Keratinocyte (primary cell): ENCODE measurements around the gene C1QTNF12. TPM values are rescaled to one million over a fixed set of nuclear protein-coding genes. Genes with fewer than 3 reads are reported as not detected.

Experiments
- DNase-seq: peaks from one replicate; pipeline ENCODE4 v3.0.0-alpha.2; 2011; ENCODE audit warnings: low read depth, missing footprints, low spot score
- FAIRE-seq: peaks from 2 replicates; lab custom pipeline; 2011; peaks lifted over from hg19 to GRCh38; lab: Jason Lieb, UNC
- H2AFZ ChIP-seq: 2 replicates; pipeline ENCODE4 v1.6.0; 2012; ENCODE audit warnings: low read length, control low read depth, inconsistent platforms; ENCODE audit not compliant: control insufficient read depth
- H3K27ac ChIP-seq: 2 replicates; pipeline ENCODE4 v1.5.1; 2011; ENCODE audit warnings: low read length; ENCODE audit not compliant: control insufficient read depth, insufficient read depth
- H3K27me3 ChIP-seq: 3 replicates; pipeline ENCODE4 v1.6.0; 2011; ENCODE audit warnings: low read length; ENCODE audit not compliant: control insufficient read depth, insufficient read depth; ENCODE audit errors: extremely low read depth
- H3K36me3 ChIP-seq, 2 experiments: 2 replicates in 1 of 2; 3 replicates in 1 of 2; pipeline ENCODE4 v1.5.1; 2011; ENCODE audit warnings: low read length in 2 of 2, mild to moderate bottlenecking in 1 of 2; ENCODE audit not compliant: control insufficient read depth in 2 of 2, insufficient read depth in 2 of 2; ENCODE audit errors: extremely low read depth in 1 of 2
- H3K4me1 ChIP-seq: 3 replicates; pipeline ENCODE4 v1.5.1; 2011; ENCODE audit warnings: low read length; ENCODE audit not compliant: control insufficient read depth, insufficient read depth; ENCODE audit errors: extremely low read depth
- H3K4me2 ChIP-seq: 3 replicates; pipeline ENCODE4 v1.6.0; 2011; ENCODE audit warnings: low read depth, low read length; ENCODE audit not compliant: control insufficient read depth, insufficient read depth; ENCODE audit errors: extremely low read depth
- H3K4me3 ChIP-seq, 3 experiments: fragments of 200-600 bp in 1 of 3; sonication (generic) in 1 of 3; 2 replicates in 2 of 3; 3 replicates in 1 of 3; pipeline ENCODE4 v1.5.1; 2011 to 2016; ENCODE audit warnings: low read length in 3 of 3, mild to moderate bottlenecking in 3 of 3, control low read depth in 2 of 3, inconsistent platforms in 1 of 3, low read depth in 1 of 3, mixed read lengths in 1 of 3, mixed run types in 1 of 3, moderate library complexity in 1 of 3; ENCODE audit not compliant: control insufficient read depth in 2 of 3, insufficient read depth in 2 of 3; ENCODE audit errors: extremely low read depth in 1 of 3
- H3K79me2 ChIP-seq: 2 replicates; pipeline ENCODE4 v1.6.0; 2012; ENCODE audit warnings: low read length; ENCODE audit not compliant: control insufficient read depth, insufficient read depth
- H3K9ac ChIP-seq: 3 replicates; pipeline ENCODE4 v1.6.0; 2011; ENCODE audit warnings: low read length; ENCODE audit not compliant: control insufficient read depth, insufficient read depth; ENCODE audit errors: extremely low read depth
- H3K9me1 ChIP-seq: 3 replicates; pipeline ENCODE4 v1.6.0; 2011; ENCODE audit warnings: low read length; ENCODE audit not compliant: control insufficient read depth, insufficient read depth; ENCODE audit errors: extremely low read depth
- H3K9me3 ChIP-seq: 2 replicates; pipeline ENCODE4 v1.5.1; 2012; ENCODE audit warnings: low read depth, low read length; ENCODE audit not compliant: control insufficient read depth
- H4K20me1 ChIP-seq: 3 replicates; pipeline ENCODE4 v1.6.0; 2011; ENCODE audit warnings: low read length; ENCODE audit not compliant: control insufficient read depth, insufficient read depth; ENCODE audit errors: extremely low read depth
- EZH2 ChIP-seq: IDR thresholded peaks from one replicate; pipeline ENCODE4 v1.6.1; 2012; ENCODE audit warnings: inconsistent platforms, mild to moderate bottlenecking, low read length, moderate library complexity
- dilution Hi-C: fragments of 300-500 bp; cut with MboI; formaldehyde crosslinking; loops from one replicate; pipeline ENCODE4 v1.7.0; 2020; ENCODE audit warnings: low sequenced_read_pairs; ENCODE audit not compliant: extremely low pct_ligation_motif_present
- polyA plus RNA-seq, 5 experiments: library from polyadenylated mRNA; depleted of rRNA in 3 of 5; stranded (reverse) in 3 of 5; stranded (forward) in 1 of 5; unstranded in 1 of 5; fragments of >200 nt; gene quantifications; 1 replicate in 1 of 5; 2 replicates in 3 of 5; 3 replicates in 1 of 5; pipeline versions ENCODE4 v1.2.1 to v1.2.3, GENCODE V29; 2011 to 2012; ENCODE audit warnings: missing spikeins in 2 of 5, low read depth in 1 of 5, low replicate concordance in 1 of 5
- TF ChIP-seq, protein P1 (sequence below), 3 experiments: IDR thresholded peaks in 1 of 3; conservative IDR thresholded peaks in 1 of 3; optimal IDR thresholded peaks in 1 of 3; 2 replicates in 2 of 3; 3 replicates in 1 of 3; pipeline versions ENCODE3 to v1.5.1; 2011; ENCODE audit warnings: low read length in 3 of 3, mild to moderate bottlenecking in 3 of 3, moderate library complexity in 2 of 3, control low read depth in 1 of 3, inconsistent platforms in 1 of 3; ENCODE audit not compliant: insufficient read depth in 2 of 3; ENCODE audit errors: extremely low read depth in 1 of 3

C1QTNF12 gene
- polyA plus RNA-seq, 1 donor (not counting 4 experiments of a cell fraction or from before 2014, with no cell fraction given): 0.18 TPM

DNA sequence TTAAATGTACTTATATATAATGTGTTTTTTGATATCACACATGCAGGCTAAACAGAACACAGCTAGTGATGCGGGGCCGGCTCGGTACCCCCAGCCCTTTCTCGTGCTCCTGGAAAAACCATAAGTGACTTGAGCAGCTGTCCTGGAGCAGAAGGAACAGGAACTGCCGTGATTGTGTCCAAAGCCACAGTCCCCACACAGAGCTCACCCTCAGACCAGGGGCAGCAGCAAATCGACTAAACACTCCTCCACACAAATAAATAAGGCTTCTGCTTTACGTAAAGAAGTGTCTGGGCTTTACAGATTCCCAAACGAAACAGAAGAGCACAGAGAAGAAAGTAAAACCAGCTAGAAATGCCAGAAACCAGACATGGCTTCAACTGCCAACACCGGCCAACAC is 17.5 kb upstream of the C1QTNF12 start:
- peaks cover 15% of the 10 kb centered on the region for H4K20me1 ChIP-seq
- FAIRE-seq: no peak
- no peaks in the 10 kb centered on the region for H3K9me1 ChIP-seq
- no peak overlapping the region for H3K4me2 ChIP-seq
- H3K9ac ChIP-seq: peak overlapping the region; percentile 22
- peaks cover 11% of the 10 kb centered on the region for H3K4me1 ChIP-seq
- H3K79me2 ChIP-seq: peaks cover 34% of the 10 kb centered on the region
- H3K4me3 ChIP-seq: no peak overlapping the region
- H3K9me3 ChIP-seq: no peaks in the 10 kb centered on the region
- no peak for TF ChIP-seq EZH2
- TF ChIP-seq, protein P1, sequence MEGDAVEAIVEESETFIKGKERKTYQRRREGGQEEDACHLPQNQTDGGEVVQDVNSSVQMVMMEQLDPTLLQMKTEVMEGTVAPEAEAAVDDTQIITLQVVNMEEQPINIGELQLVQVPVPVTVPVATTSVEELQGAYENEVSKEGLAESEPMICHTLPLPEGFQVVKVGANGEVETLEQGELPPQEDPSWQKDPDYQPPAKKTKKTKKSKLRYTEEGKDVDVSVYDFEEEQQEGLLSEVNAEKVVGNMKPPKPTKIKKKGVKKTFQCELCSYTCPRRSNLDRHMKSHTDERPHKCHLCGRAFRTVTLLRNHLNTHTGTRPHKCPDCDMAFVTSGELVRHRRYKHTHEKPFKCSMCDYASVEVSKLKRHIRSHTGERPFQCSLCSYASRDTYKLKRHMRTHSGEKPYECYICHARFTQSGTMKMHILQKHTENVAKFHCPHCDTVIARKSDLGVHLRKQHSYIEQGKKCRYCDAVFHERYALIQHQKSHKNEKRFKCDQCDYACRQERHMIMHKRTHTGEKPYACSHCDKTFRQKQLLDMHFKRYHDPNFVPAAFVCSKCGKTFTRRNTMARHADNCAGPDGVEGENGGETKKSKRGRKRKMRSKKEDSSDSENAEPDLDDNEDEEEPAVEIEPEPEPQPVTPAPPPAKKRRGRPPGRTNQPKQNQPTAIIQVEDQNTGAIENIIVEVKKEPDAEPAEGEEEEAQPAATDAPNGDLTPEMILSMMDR (optimal IDR thresholded peaks at IDR 0.05 in 1 of 3, IDR thresholded peaks at IDR 0.05 in 1 of 3, conservative IDR thresholded peaks at IDR 0.05 in 1 of 3; ENCODE audit: extremely low read depth in 1 of 3, insufficient read depth in 2 of 3, low read length in 3 of 3): no peak
- H2AFZ ChIP-seq: no peak overlapping the region
- no peaks in the 10 kb centered on the region for H3K27me3 ChIP-seq
- DNase-seq: no peak
- peak overlapping the region; percentile 20 for H3K27ac ChIP-seq
- H3K36me3 ChIP-seq: peaks cover 39 to 40% of the 10 kb centered on the region in 2 experiments
- dilution Hi-C loops: no loop called here

DNA sequence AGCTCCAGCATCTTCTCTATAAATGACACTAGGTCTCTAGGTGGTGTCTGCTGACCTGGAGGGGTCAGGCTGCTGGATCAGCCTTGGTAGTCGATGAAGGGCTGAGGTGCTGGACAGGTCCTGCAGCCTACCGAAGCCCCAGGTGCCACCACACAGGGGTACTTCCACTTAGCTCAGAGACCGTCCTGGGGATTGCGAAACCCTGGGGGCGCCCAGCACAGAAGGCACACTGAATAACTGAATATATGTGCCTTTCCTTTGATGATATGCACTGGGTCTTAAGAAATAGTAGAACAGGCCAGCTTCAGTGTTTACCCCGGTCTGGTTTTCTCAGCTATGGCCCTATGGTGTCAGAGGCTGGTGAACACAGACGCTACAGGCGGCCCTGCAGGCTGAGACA is 16.2 kb upstream of the C1QTNF12 start:
- Histone ChIP-seq H3K27ac (no peak overlapping the region), H3K4me1 (peaks cover 20% of the 10 kb centered on the region), H3K79me2 (peaks cover 21% of the 10 kb centered on the region), H3K4me2 (no peak overlapping the region), H3K9ac (no peak overlapping the region), H3K4me3 (no peak overlapping the region), H3K27me3 (no peaks in the 10 kb centered on the region), H4K20me1 (peaks cover 21% of the 10 kb centered on the region), H2AFZ (no peak overlapping the region), H3K36me3 (peaks cover 37 to 43% of the 10 kb centered on the region in 2 experiments), H3K9me3 (no peaks in the 10 kb centered on the region), H3K9me1 (no peaks in the 10 kb centered on the region)
- DNase-seq (no peak), FAIRE-seq (no peak)
- dilution Hi-C loops: no loop called here
- TF ChIP-seq, protein P1 (optimal IDR thresholded peaks at IDR 0.05 in 1 of 3, IDR thresholded peaks at IDR 0.05 in 1 of 3, conservative IDR thresholded peaks at IDR 0.05 in 1 of 3; ENCODE audit: extremely low read depth in 1 of 3, insufficient read depth in 2 of 3, low read length in 3 of 3): no peak
